ENCODE results near the gene CADM2.

CADM2 gene

GRCh38 chr3:85837402-85837801 lies 878.6 kb downstream of the CADM2 start:
- no peak for DNase-seq

GRCh38 chr3:85838921-85839320 lies 880.1 kb downstream of the CADM2 start:
- DNase-seq = no peak

GRCh38 chr3:85842081-85842480 lies 883.3 kb downstream of the CADM2 start:
- no peak for DNase-seq

GRCh38 chr3:85846940-85847339 lies 888.2 kb downstream of the CADM2 start:
- no peak for DNase-seq

GRCh38 chr3:85851071-85851470 lies 892.3 kb downstream of the CADM2 start:
- no peak for DNase-seq

- DNase-seq = no peak
Measured at GRCh38 chr3:85853805-85854204, 895.0 kb downstream of the CADM2 start.

GRCh38 chr3:85862893-85863455 lies 904.2 kb downstream of the CADM2 start:
- no peak for DNase-seq

- no peak for DNase-seq
Measured at GRCh38 chr3:85864896-85865295, 906.1 kb downstream of the CADM2 start.

GRCh38 chr3:85867072-85867471 lies 908.3 kb downstream of the CADM2 start:
- DNase-seq = no peak

GRCh38 chr3:85875589-85875988 lies 916.8 kb downstream of the CADM2 start:
- DNase-seq = no peak

GRCh38 chr3:85877631-85878030 lies 918.8 kb downstream of the CADM2 start:
- DNase-seq = no peak

GRCh38 chr3:85881833-85882393 lies 923.1 kb downstream of the CADM2 start:
- no peak for DNase-seq

- no peak for DNase-seq
Measured at GRCh38 chr3:85890043-85890555, 931.3 kb downstream of the CADM2 start.

GRCh38 chr3:85903434-85903833 lies 944.6 kb downstream of the CADM2 start:
- no peak for DNase-seq

- DNase-seq = peak; percentile 61
Measured at GRCh38 chr3:85912980-85913379, 954.2 kb downstream of the CADM2 start.

GRCh38 chr3:85922374-85922773 lies 963.6 kb downstream of the CADM2 start:
- no peak for DNase-seq

GRCh38 chr3:85930718-85931117 lies 971.9 kb downstream of the CADM2 start:
- no peak for DNase-seq

GRCh38 chr3:85933326-85933725 lies 974.5 kb downstream of the CADM2 start:
- DNase-seq = no peak

GRCh38 chr3:85935171-85935570 lies 976.4 kb downstream of the CADM2 start:
- no peak for DNase-seq

GRCh38 chr3:85939074-85939482 lies 980.3 kb downstream of the CADM2 start:
- peak; percentile 40 for DNase-seq

- DNase-seq = no peak
Measured at GRCh38 chr3:85950435-85950834, 991.6 kb downstream of the CADM2 start.

GRCh38 chr3:85960793-85961192 lies 1002.0 kb downstream of the CADM2 start:
- DNase-seq = no peak

- DNase-seq = no peak
Measured at GRCh38 chr3:85977615-85978338, 1019.0 kb downstream of the CADM2 start.

- no peak for DNase-seq
Measured at GRCh38 chr3:85979034-85979433, 1020.2 kb downstream of the CADM2 start.
